Testis (tissue), 3 donors: Measurements from ENCODE around the gene FOXRED2. TPM values are rescaled to one million over a fixed set of nuclear protein-coding genes. Genes with fewer than 3 reads are reported as not detected.

ENCODE experiments used
- DNase-seq: peaks from one replicate; pipeline ENCODE4 v3.0.0-alpha.2; 2019
- H3K27ac ChIP-seq, 2 donors: fragments of 200-600 bp; sonication (generic); one replicate each; pipeline ENCODE4 v1.5.1; 2019
- H3K27me3 ChIP-seq: fragments of 200-600 bp; sonication (generic); one replicate; pipeline ENCODE4 v1.5.1; 2019
- H3K36me3 ChIP-seq: fragments of 200-600 bp; sonication (generic); one replicate; pipeline ENCODE4 v1.5.1; 2017; ENCODE audit warnings: low read depth; ENCODE audit errors: missing control alignments
- H3K4me1 ChIP-seq: fragments of 200-600 bp; sonication (generic); one replicate; pipeline ENCODE4 v1.5.1; 2019
- H3K4me3 ChIP-seq, 2 donors: fragments of 200-600 bp; sonication (generic); one replicate each; pipeline ENCODE4 v1.5.1; 2017 to 2019
- H3K9me3 ChIP-seq: fragments of 200-600 bp; sonication (generic); one replicate; pipeline ENCODE4 v1.5.1; 2017
- POLR2A ChIP-seq: fragments of 450-650 bp; IDR thresholded peaks from one replicate; pipeline ENCODE4 v1.6.1; 2017; ENCODE audit warnings: antibody characterized with exemption, mild to moderate bottlenecking, moderate library complexity
- WGBS, 2 donors: methylation state at CpG; one replicate each; pipeline ENCODE4 v1.1.5; 2018; 5-methylcytosine and 5-hydroxymethylcytosine counted together
- intact Hi-C: fragments of 100-400 bp; cut with DNase I; formaldehyde crosslinking; loops from one replicate; pipeline ENCODE4 v1.15.1; 2023; ENCODE audit warnings: low total_unique reads
- polyA plus RNA-seq: library from polyadenylated mRNA; stranded (reverse); fragments of 350-450 nt; fragmentation: Illumina TruSeq; extraction: RNeasy Lipid Tissue Mini Kit (QIAGEN cat#74804); gene quantifications from one replicate; pipeline ENCODE4 v1.2.3, GENCODE V29; 2014; ENCODE audit warnings: low read depth, low replicate concordance; ENCODE audit not compliant: insufficient read depth
- total RNA-seq, 2 donors: library from RNA; depleted of rRNA; stranded (reverse); fragments of >200 nt; gene quantifications; one replicate each; pipeline ENCODE4 v1.2.3, GENCODE V29; 2016
- TF ChIP-seq, protein P1 (sequence below), 3 experiments: fragments of 450-650 bp in 2 of 3; fragments of 200-600 bp in 1 of 3; sonication (generic) in 1 of 3; IDR thresholded peaks; one replicate each; pipeline ENCODE4 v1.5.1; 2016 to 2019; ENCODE audit warnings: antibody characterized with exemption in 3 of 3, mild to moderate bottlenecking in 2 of 3, moderate library complexity in 1 of 3

Gene FOXRED2
- total and polyA plus RNA-seq, 3 donors from 2014 or later = 17.7 to 34.6 (median 23.8) TPM

DNA sequence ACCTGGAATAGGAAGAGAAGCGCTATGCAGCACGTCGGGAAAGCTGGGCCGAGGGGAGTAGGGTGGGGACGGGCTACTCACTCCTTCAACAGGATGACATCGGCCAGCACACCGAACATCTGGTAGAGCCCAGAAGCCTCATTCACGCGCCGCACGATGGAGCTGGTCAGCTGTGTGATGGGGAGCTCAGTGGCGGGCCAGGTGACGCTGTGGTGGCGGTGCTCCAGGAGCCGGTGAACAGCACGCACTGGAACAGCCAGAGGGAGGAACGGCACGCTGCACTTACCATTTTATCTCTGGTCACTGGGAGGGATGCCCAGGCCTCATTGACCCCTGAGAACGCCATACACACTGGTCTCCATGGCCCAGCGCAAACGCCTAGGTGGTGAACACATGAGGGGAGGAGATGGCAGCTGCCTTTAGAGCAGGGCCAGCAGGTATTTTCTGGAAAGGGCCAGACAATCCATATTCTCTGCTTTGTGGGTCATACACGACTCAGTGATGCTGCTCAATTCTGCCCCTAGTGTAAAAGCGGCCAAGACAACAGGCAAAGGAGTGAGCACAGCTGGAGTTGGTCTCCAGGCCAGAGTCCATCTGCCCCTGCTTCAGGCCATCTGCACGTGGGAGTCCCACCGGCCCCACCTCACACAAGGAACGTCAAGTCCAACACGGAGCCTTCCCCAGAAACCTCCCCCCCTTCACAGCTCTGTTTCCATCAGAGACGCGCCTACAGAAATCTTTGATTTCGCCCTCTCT, 8.8 kb downstream of the FOXRED2 start:
- intact Hi-C loops = no loop called here
- 84 to 87% methylated on average over 21 to 30 of the region's 30 CpGs for WGBS, 2 donors
- Histone ChIP-seq H3K36me3 (no peaks in the 10 kb centered on the region), H3K4me3 (no peak overlapping the region), H3K27ac (no peak overlapping the region), H3K4me1 (no peaks in the 10 kb centered on the region), H3K27me3 (no peaks in the 10 kb centered on the region), H3K9me3 (no peaks in the 10 kb centered on the region)
- DNase-seq = no peak
- TF ChIP-seq, protein P1, sequence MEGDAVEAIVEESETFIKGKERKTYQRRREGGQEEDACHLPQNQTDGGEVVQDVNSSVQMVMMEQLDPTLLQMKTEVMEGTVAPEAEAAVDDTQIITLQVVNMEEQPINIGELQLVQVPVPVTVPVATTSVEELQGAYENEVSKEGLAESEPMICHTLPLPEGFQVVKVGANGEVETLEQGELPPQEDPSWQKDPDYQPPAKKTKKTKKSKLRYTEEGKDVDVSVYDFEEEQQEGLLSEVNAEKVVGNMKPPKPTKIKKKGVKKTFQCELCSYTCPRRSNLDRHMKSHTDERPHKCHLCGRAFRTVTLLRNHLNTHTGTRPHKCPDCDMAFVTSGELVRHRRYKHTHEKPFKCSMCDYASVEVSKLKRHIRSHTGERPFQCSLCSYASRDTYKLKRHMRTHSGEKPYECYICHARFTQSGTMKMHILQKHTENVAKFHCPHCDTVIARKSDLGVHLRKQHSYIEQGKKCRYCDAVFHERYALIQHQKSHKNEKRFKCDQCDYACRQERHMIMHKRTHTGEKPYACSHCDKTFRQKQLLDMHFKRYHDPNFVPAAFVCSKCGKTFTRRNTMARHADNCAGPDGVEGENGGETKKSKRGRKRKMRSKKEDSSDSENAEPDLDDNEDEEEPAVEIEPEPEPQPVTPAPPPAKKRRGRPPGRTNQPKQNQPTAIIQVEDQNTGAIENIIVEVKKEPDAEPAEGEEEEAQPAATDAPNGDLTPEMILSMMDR (IDR thresholded peaks at IDR 0.05) = no peak
- no peak for TF ChIP-seq POLR2A

DNA sequence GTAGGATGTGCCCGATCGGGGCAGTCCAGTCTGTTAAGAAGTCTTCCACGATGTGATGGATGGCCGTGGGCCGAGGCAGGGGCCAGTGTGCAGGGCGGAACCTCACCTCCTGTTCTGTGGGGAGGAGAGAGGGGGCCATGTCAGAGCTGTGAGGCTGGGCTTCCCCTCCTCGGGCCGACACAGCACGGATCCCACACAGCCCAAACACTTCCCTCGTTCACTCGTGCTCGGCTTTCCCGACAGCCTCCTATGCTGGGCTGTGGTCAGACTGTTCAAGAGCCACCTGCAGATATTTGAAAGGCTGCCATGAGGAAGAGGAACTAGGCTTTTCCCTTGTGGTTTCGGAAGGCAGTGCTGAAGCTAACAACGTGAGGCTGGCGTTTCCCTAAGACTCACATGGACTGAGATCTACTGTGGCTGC, 13.1 kb downstream of the FOXRED2 start:
- Histone ChIP-seq H3K4me1 (no peaks in the 10 kb centered on the region), H3K27ac (no peak overlapping the region), H3K36me3 (no peaks in the 10 kb centered on the region), H3K4me3 (no peak overlapping the region), H3K27me3 (no peaks in the 10 kb centered on the region), H3K9me3 (no peaks in the 10 kb centered on the region)
- intact Hi-C loops = no loop called here
- 71 to 80% methylated on average over 13 to 16 of the region's 16 CpGs for WGBS, 2 donors
- peak; percentile 28 for DNase-seq
- TF ChIP-seq POLR2A = no peak
- TF ChIP-seq, protein P1 (IDR thresholded peaks at IDR 0.05) = no peak

DNA sequence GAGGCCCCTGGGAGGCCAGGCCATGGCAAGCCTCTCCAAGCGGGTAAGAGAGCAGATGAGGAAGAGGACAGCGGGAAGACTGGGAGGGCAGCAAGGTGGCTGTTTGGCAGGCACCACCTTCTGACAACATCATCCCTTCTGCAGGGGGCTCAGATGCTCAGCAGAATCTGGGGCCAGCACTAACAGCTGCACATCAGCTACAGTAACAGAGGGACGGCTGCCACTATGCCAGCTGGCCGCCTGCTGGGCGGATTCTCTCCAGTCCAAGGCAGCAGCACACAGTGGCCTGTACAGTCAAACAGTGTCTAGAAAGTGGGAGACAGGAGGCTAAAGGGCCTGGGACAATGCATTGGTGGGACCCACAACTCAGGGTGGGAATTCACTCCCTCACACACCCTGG, 14.7 kb downstream of the FOXRED2 start:
- no peaks in the 10 kb centered on the region for H3K36me3 ChIP-seq

DNA sequence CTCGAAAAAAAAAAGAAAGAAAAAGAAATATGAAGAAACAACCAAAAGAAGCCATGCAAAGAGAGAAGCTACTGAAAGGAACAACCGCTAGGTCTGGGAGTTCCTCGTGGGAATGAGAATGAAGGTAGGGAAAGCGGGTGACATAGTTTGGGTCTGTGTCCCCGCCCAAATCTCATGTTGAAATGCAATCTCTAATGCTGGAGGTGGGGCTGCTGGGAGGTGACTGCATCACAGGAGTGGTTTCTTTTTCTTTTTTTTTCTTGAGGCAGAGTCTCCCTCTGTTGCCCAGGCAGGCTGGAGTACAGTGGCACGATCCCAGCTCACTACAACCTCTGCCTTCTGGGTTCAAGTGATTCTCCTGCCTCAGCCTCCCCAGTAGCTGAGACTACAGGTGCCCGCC, 15.7 kb downstream of the FOXRED2 start:
- Histone ChIP-seq H3K27ac (no peak overlapping the region), H3K4me3 (no peak overlapping the region), H3K36me3 (no peaks in the 10 kb centered on the region), H3K9me3 (no peaks in the 10 kb centered on the region), H3K27me3 (no peaks in the 10 kb centered on the region), H3K4me1 (no peaks in the 10 kb centered on the region)
- 92 to 96% methylated on average over 7 of the region's 7 CpGs for WGBS, 2 donors
- intact Hi-C loops = no loop called here
- DNase-seq = no peak
- TF ChIP-seq POLR2A = no peak
- TF ChIP-seq, protein P1 (IDR thresholded peaks at IDR 0.05) = no peak

More for the DNA sequence above, 14.7 kb downstream of the FOXRED2 start:
- no peaks in the 10 kb centered on the region for H3K27me3 ChIP-seq
- no peak for DNase-seq
- no peak overlapping the region for H3K27ac ChIP-seq
- WGBS, 2 donors = 88 to 91% methylated on average over 4 of the region's 5 CpGs
- no peak for TF ChIP-seq POLR2A
- TF ChIP-seq, protein P1 (IDR thresholded peaks at IDR 0.05) = no peak
- H3K4me1 ChIP-seq = no peaks in the 10 kb centered on the region
- intact Hi-C loops = no loop called here
- no peaks in the 10 kb centered on the region for H3K9me3 ChIP-seq
- no peak overlapping the region for H3K4me3 ChIP-seq
